SK-N-MC (cell line): ENCODE measurements around the gene ITIH1.

ENCODE experiments used
- EZH2 ChIP-seq: fragments of 200-600 bp; sonication (generic); IDR thresholded peaks from one replicate; pipeline ENCODE4 v1.6.1; 2017; ENCODE audit warnings: antibody characterized with exemption
- FOXP2 ChIP-seq: optimal IDR thresholded peaks from 2 replicates; pipeline ENCODE3; 2011; ENCODE audit warnings: mild to moderate bottlenecking, moderate library complexity; ENCODE audit not compliant: insufficient read depth; ENCODE audit errors: extremely low read length, control extremely low read depth
- POLR2AphosphoS5 ChIP-seq: IDR thresholded peaks from 2 replicates; pipeline ENCODE4 v1.6.1; 2012; ENCODE audit warnings: mild to moderate bottlenecking, low read depth, low read length, borderline replicate concordance

- TF ChIP-seq POLR2AphosphoS5, result no peak
- no peak for TF ChIP-seq EZH2
- no peak for TF ChIP-seq FOXP2
Measured at GRCh38 chr3:52742418-52743041, 34.9 kb upstream of the ITIH1 start.
